Measurements from ENCODE around the gene S100A10.

The S100A10 gene

DNA sequence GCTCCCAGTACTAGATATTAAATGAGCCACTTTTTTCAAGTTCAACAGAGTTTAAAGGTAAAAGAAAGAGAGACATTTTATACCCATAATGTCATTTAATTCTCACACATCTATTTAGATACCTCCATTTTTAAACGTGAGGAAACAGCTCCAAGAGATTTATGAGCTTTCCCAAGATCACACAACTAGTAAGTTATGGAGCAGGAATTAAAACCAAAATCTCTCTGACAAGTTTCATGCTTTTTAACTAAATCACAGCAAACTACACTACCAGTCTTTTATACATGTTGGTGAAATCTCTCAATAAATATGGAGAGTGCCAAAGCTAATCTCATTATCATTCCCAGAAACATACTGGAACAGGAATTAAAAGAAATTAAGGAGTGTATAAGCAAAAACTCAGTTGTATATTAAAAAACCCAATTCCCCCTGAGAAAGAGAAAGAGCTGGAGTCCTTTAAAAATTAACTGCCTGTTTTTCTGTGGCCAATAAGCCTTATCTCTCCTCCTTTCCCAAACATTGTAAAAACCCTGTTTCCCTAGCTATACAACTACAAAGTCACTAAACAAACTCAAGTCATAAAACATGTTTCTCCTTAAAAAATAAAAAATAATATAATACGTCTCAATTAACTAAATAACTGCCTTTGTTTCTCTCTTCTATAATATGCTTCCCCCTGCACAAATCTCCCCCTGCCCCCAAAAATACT is 57.6 kb downstream of the S100A10 start:
- DNase-seq (ENCODE audit: low spot score), result no peak

DNA sequence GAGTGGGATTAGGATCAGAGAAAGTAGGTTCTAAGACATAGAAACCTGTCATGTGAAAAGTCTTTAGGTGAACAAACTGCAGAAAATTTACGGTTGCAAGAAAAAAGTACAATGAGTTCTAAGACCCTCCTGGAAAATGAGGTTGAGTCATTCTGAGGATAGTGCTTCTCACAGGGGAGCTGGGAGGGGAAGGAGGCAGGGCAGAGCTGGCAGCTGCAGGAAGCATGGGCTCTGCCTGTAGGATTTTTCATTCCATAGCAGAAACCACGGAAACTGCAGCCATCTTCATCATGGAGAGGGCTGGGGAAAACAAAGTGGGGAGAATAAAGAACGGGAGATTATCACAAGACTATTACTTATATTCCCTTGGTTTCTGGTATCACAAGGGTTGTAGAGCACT is 58.5 kb downstream of the S100A10 start:
- no peak for DNase-seq (ENCODE audit: low spot score)

DNA sequence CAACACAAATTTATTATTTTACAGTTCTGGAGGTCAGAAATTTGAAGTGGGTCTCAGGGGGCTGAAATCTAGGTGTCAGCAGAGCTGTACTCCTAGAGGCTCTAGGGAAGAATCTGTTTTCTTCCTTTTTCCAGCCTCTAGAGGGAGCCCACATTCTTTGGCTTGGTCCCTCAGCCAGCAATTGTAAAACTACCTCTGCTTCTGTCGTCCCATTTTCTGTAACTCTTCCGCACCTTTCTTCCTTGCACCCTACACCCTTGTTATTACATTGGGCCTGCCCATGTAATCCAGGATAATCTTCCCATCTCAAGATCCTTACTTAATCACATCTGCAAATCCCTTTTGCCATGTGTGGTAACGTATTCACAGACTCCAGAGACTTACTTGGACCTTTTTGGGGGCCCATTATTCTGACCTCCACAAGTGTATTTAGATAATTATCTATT is 59.6 kb downstream of the S100A10 start:
- peak; percentile 41 for DNase-seq (ENCODE audit: low spot score)
